Esophagus squamous epithelium (tissue), 5 donors: Measurements from ENCODE around the gene TBCD. TPM values are rescaled to one million over a fixed set of nuclear protein-coding genes. Genes with fewer than 3 reads are reported as not detected.
"Not testable (repeated sequence)": the region's sequence is repeated elsewhere in the genome, so short reads cannot be mapped to it uniquely, and the experiment has no call there.

Experiments
- DNase-seq: peaks from one replicate; lab custom pipeline; 2025; lab: John Stamatoyannopoulos, UW
- H3K27ac ChIP-seq, 4 donors: fragments of 200-600 bp; sonication (generic); one replicate each; pipeline ENCODE4 v1.5.1; 2016 to 2019; ENCODE audit warnings: mild to moderate bottlenecking in 1 of 4
- H3K27me3 ChIP-seq, 4 donors: fragments of 200-600 bp; sonication (generic); 1 replicate in 3 of 4; 2 replicates in 1 of 4; pipeline versions ENCODE4 v1.5.1 to v1.6.0; 2017 to 2021; ENCODE audit warnings: antibody characterized with exemption in 1 of 4
- H3K36me3 ChIP-seq, 3 donors: fragments of 200-600 bp; sonication (generic); one replicate each; pipeline ENCODE4 v1.5.1; 2016 to 2019
- H3K4me1 ChIP-seq, 3 donors: fragments of 200-600 bp; sonication (generic); one replicate each; pipeline ENCODE4 v1.5.1; 2017 to 2019
- H3K4me3 ChIP-seq, 4 donors: fragments of 200-600 bp; sonication (generic); 1 replicate in 3 of 4; 2 replicates in 1 of 4; pipeline ENCODE4 v1.5.1; 2016 to 2019; ENCODE audit warnings: mild to moderate bottlenecking in 2 of 4, moderate library complexity in 1 of 4
- H3K9me3 ChIP-seq, 3 donors: fragments of 200-600 bp; sonication (generic); one replicate each; pipeline ENCODE4 v1.5.1; 2016 to 2019
- POLR2A ChIP-seq, 4 donors: fragments of 450-650 bp; IDR thresholded peaks; one replicate each; pipeline ENCODE4 v1.6.1; 2017; ENCODE audit warnings: antibody characterized with exemption in 4 of 4, mild to moderate bottlenecking in 4 of 4, moderate library complexity in 3 of 4
- WGBS, 2 donors: methylation state at CpG; one replicate each; pipeline ENCODE4 v1.1.5; 2018; 5-methylcytosine and 5-hydroxymethylcytosine counted together
- intact Hi-C: fragments of 100-400 bp; cut with DNase I; formaldehyde crosslinking; loops from one replicate; pipeline ENCODE4 v1.15.0; 2022
- total RNA-seq, 4 donors: library from RNA; depleted of rRNA; stranded (reverse); fragments of >200 nt; gene quantifications; one replicate each; pipeline ENCODE4 v1.1.0, GENCODE V29; 2016
- TF ChIP-seq, protein P1 (sequence below), 6 experiments: fragments of 450-650 bp in 4 of 6; fragments of 200-600 bp in 2 of 6; sonication (generic) in 2 of 6; IDR thresholded peaks; one replicate each; pipeline ENCODE4 v1.5.1; 2016 to 2019; ENCODE audit warnings: antibody characterized with exemption in 6 of 6, mild to moderate bottlenecking in 4 of 6, moderate library complexity in 4 of 6
- donor health status: DM: yes; HTN: yes; CAD: no.

Gene TBCD
- total RNA-seq, 4 donors from 2014 or later, result 38.8 to 58.3 (median 55.0) TPM

DNA sequence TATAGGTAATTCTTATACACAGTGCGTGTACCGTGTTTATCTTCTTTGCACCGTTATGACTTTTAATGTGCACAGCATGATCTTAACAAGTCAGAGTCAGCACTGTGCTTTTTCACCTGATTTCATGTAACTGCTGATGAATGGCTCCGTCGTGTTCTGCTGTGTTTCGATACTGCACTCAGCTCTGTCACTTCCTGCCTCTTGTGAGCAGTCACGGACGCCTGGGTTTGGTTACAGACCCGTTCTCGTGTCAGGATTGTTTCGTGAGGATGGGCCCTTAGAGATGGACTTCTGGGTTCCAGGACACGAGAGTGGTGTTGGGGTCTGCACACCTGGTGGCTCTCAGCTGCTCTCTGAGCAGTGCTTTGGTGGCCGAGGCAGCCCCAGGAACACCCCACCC is 24.6 kb downstream of the TBCD start:
- peaks cover 0 to 24% (median 0%) of the 10 kb centered on the region in 3 donors for H3K36me3 ChIP-seq
- no peak overlapping the region for H3K27ac ChIP-seq
- H3K4me3 ChIP-seq, result no peak overlapping the region
- no peaks in the 10 kb centered on the region for H3K9me3 ChIP-seq
- WGBS, 2 donors, result 83 to 86% methylated on average over 11 of the region's 13 CpGs
- H3K27me3 ChIP-seq, result no peaks in the 10 kb centered on the region
- no peak for DNase-seq
- intact Hi-C loops, result loop anchor here (10.0 kb wide), 1 partner anchor 112 kb away; no protein-coding TSS in a partner anchor
- H3K4me1 ChIP-seq, result peaks cover 0 to 44% (median 13%) of the 10 kb centered on the region in 3 donors
- TF ChIP-seq, protein P1, sequence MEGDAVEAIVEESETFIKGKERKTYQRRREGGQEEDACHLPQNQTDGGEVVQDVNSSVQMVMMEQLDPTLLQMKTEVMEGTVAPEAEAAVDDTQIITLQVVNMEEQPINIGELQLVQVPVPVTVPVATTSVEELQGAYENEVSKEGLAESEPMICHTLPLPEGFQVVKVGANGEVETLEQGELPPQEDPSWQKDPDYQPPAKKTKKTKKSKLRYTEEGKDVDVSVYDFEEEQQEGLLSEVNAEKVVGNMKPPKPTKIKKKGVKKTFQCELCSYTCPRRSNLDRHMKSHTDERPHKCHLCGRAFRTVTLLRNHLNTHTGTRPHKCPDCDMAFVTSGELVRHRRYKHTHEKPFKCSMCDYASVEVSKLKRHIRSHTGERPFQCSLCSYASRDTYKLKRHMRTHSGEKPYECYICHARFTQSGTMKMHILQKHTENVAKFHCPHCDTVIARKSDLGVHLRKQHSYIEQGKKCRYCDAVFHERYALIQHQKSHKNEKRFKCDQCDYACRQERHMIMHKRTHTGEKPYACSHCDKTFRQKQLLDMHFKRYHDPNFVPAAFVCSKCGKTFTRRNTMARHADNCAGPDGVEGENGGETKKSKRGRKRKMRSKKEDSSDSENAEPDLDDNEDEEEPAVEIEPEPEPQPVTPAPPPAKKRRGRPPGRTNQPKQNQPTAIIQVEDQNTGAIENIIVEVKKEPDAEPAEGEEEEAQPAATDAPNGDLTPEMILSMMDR (IDR thresholded peaks at IDR 0.05), result no peak
- no peak for TF ChIP-seq POLR2A (IDR thresholded peaks at IDR 0.05)

DNA sequence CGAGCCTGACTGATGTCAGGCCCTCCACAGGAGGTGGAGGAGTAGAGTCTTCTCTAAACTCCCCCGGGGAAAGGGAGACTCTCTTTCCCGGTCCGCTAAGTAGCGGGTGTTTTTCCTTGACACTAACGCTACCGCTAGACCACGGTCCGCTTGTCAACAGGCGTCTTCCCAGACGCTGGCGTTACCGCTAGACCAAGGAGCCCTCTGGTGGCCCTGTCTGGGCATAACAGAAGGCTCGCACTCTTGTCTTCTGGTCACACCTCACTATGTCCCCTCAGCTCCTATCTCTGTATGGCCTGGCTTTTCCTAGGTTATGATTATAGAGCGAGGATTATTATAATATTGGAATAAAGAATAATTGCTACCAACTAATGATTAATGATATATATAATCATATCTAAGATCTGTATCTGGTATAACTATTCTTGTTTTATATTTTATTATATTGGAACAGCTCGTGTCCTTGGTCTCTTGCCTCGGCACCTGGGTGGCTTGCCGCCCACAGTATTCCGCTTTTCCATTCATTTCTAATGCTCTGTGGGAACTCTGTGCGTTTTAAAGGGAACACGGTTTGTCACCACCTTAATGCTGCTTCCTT is 26.0 kb downstream of the TBCD start:
- not testable (repeated sequence) for H3K4me3 ChIP-seq, H3K27me3 ChIP-seq, H3K9me3 ChIP-seq, H3K27ac ChIP-seq, DNase-seq
- intact Hi-C loops, result loop anchor here (10.0 kb wide), 1 partner anchor 113 kb away; no protein-coding TSS in a partner anchor
- TF ChIP-seq, protein P1 (IDR thresholded peaks at IDR 0.05), result peak in 5 of 6 experiments; percentile 20 to 51 (median 25)
- Histone ChIP-seq H3K4me1 (peaks cover 0 to 45% (median 11%) of the 10 kb centered on the region in 3 donors), H3K36me3 (peaks cover 0 to 26% (median 0%) of the 10 kb centered on the region in 3 donors)
- 63 to 79% methylated on average over 21 of the region's 21 CpGs for WGBS, 2 donors

DNA sequence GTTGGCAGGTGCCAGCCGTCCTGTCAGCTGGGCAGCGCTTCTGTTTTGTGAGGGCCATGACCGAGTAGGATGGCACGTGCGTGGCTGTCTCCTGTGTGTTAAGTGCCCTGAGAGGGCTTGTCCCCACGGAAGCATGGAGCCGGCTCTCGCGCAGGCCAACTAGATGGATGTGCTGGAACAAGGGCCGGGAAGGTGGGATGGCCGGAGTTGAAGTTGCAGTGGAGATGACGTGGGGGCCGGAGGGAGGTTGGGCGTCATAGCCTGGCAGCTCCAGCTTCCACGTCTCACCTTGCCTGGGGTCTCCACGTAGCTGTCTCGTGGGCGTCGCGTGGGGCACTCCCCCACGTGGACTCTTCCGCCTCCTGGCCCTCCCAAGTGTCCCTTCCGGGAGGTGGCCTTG is 27.7 kb downstream of the TBCD start:
- Histone ChIP-seq H3K4me1 (peaks cover 0 to 45% (median 11%) of the 10 kb centered on the region in 3 donors), H3K36me3 (peaks cover 0 to 36% (median 0%) of the 10 kb centered on the region in 3 donors), H3K9me3 (no peaks in the 10 kb centered on the region), H3K4me3 (no peak overlapping the region), H3K27ac (no peak overlapping the region), H3K27me3 (no peaks in the 10 kb centered on the region)
- DNase-seq, result no peak
- intact Hi-C loops, result loop anchor here (10.0 kb wide), 1 partner anchor 115 kb away; no protein-coding TSS in a partner anchor
- WGBS, 2 donors, result 90 to 94% methylated on average over 2 to 10 of the region's 23 CpGs
- TF ChIP-seq POLR2A (IDR thresholded peaks at IDR 0.05), result no peak
- TF ChIP-seq, protein P1 (IDR thresholded peaks at IDR 0.05), result no peak

DNA sequence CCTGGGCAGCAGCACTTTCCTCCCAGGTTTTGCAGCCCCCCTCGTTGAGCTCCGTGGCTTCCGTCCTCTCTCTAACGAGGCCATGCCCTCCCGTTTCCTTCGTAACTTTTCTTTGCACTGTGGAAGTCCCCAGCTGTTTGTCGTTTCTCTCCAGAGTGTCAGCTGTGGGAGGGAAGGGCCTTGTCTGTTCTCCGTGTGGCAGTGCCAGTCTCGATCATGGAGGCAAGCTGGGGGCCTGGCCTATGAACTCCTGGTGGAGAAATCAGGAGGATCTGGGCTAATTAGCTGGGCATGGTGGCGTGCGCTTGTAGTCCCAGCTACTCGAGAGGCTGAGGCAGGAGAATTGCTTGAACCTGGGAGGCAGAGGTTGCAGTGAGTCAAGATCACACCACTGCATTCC is 28.3 kb downstream of the TBCD start:
- 75 to 84% methylated on average over 4 to 11 of the region's 12 CpGs for WGBS, 2 donors
- Histone ChIP-seq H3K4me3 (no peak overlapping the region), H3K27ac (no peak overlapping the region), H3K36me3 (peaks cover 0 to 41% (median 0%) of the 10 kb centered on the region in 3 donors), H3K27me3 (no peaks in the 10 kb centered on the region), H3K9me3 (no peaks in the 10 kb centered on the region), H3K4me1 (peaks cover 0 to 38% (median 6%) of the 10 kb centered on the region in 3 donors)
- intact Hi-C loops, result loop anchor here (10.0 kb wide), 1 partner anchor 135 kb away; no protein-coding TSS in a partner anchor
- DNase-seq, result no peak
- TF ChIP-seq POLR2A (IDR thresholded peaks at IDR 0.05), result no peak
- TF ChIP-seq, protein P1 (IDR thresholded peaks at IDR 0.05), result no peak
